Measurements from ENCODE around the gene NDEL1. TPM values are rescaled to one million over a fixed set of nuclear protein-coding genes. Genes with fewer than 3 reads are reported as not detected.

NDEL1 gene
- total and polyA plus RNA-seq, 3 experiments from 2014 or later = 50.6 to 66.6 (median 57.1) TPM

GRCh38 chr17:8419305-8419704 lies 16.4 kb upstream of the NDEL1 start:
- peaks cover 11 to 74% of the 10 kb centered on the region in 2 donors for H3K27me3 Mint-ChIP-seq
- Histone ChIP-seq H3K4me3 (ENCODE audit: low read length) (no peak overlapping the region), H3K9me3 (ENCODE audit: low read length) (no peaks in the 10 kb centered on the region), H3K27ac (ENCODE audit: low read depth, low read length) (no peak overlapping the region), H3K4me1 (ENCODE audit: insufficient read depth, low read length) (no peaks in the 10 kb centered on the region), H3K36me3 (ENCODE audit: insufficient read depth, low read length) (no peaks in the 10 kb centered on the region), H3K27me3 (ENCODE audit: insufficient read depth, low read length, poor library complexity, severe bottlenecking) (peaks cover 12% of the 10 kb centered on the region)
- CTCF ChIA-PET = interaction anchor here (0.8 to 2.0 kb wide), 2 partner anchors 35 to 327 kb away, joined by 3 to 7 read pairs; no protein-coding TSS in a partner anchor
- no peaks in the 10 kb centered on the region for H3K36me3 Mint-ChIP-seq
- H3K4me3 Mint-ChIP-seq = no peak overlapping the region
- no peaks in the 10 kb centered on the region for H3K4me1 Mint-ChIP-seq
- POLR2A ChIA-PET = no interaction called here
- no peak for DNase-seq
- H3K9me3 Mint-ChIP-seq = no peaks in the 10 kb centered on the region
- no peak overlapping the region for H3K27ac Mint-ChIP-seq

GRCh38 chr17:8420041-8420934 lies 15.4 kb upstream of the NDEL1 start:
- H3K9me3 Mint-ChIP-seq = no peaks in the 10 kb centered on the region
- Histone ChIP-seq H3K27ac (ENCODE audit: low read depth, low read length) (peak overlapping the region; percentile 64), H3K4me3 (ENCODE audit: low read length) (no peak overlapping the region), H3K9me3 (ENCODE audit: low read length) (no peaks in the 10 kb centered on the region), H3K27me3 (ENCODE audit: insufficient read depth, low read length, poor library complexity, severe bottlenecking) (peaks cover 12% of the 10 kb centered on the region), H3K4me1 (ENCODE audit: insufficient read depth, low read length) (no peaks in the 10 kb centered on the region), H3K36me3 (ENCODE audit: insufficient read depth, low read length) (no peaks in the 10 kb centered on the region)
- ChIA-PET CTCF (interaction anchor here (0.8 to 2.0 kb wide), 3 partner anchors 10 to 326 kb away, joined by 3 to 7 read pairs (median 4); no protein-coding TSS in a partner anchor), POLR2A (no interaction called here)
- no peaks in the 10 kb centered on the region for H3K4me1 Mint-ChIP-seq
- H3K27me3 Mint-ChIP-seq = peaks cover 9 to 79% of the 10 kb centered on the region in 2 donors
- no peak overlapping the region for H3K27ac Mint-ChIP-seq
- no peak for DNase-seq
- H3K4me3 Mint-ChIP-seq = no peak overlapping the region
- H3K36me3 Mint-ChIP-seq = no peaks in the 10 kb centered on the region

DNA sequence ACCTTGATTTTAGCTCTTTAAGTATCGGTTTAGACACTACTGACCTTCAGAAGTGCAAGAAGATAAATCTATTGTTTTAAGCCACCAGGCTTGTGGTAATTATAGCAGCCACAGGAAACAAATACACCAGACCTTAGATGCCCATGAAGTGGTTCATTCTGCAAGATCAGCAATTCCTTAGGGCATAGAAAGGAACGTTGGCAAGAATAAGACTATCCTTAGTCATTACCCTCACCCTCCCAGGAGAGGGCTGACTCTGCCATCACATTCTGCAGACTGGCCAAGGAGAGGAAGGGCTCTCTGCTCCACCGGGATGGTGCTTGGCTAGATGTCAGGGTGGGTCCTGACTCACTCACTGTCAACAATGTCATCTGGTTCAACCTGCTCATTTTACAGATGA lies 14.1 kb upstream of the NDEL1 start:
- no peaks in the 10 kb centered on the region for H3K9me3 Mint-ChIP-seq
- DNase-seq = no peak

DNA sequence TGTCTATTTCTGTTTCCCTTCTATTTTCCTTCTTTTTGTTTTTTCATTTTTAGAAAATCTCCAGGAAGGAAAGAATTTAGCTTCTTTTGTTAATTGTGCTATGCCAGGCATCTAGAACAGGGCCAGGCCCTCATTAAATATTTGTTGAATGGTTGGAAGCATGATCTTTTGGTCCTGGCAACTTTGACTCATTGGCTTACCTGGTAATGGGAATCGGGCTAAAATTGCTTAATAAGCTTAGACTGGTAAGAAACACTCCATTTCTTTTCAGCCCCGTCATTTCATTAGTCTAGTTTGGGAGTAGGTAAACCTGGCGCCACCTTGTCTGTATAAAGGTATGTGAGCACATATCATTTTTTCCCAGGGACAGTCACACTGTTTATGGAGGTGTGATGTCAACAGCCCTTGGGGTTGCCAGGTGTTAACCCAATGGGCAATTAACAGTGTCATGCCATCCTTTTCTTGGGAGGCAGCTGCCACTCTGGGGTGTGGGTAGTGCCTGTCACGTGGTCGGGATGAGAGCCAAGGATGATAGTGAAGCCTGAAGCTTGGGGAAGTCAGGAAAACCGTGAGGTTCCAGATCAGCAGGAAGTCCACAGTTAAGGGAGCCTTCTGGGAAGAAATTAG lies 9.5 kb upstream of the NDEL1 start:
- Histone ChIP-seq H3K27ac (ENCODE audit: low read depth, low read length) (no peak overlapping the region), H3K36me3 (ENCODE audit: insufficient read depth, low read length) (no peaks in the 10 kb centered on the region), H3K4me3 (ENCODE audit: low read length) (no peak overlapping the region), H3K4me1 (ENCODE audit: insufficient read depth, low read length) (no peaks in the 10 kb centered on the region), H3K9me3 (ENCODE audit: low read length) (no peaks in the 10 kb centered on the region), H3K27me3 (ENCODE audit: insufficient read depth, low read length, poor library complexity, severe bottlenecking) (peaks cover under 1% of the 10 kb centered on the region)
- no peaks in the 10 kb centered on the region for H3K36me3 Mint-ChIP-seq
- ChIA-PET CTCF (interaction anchor here (0.7 to 1.6 kb wide), 2 partner anchors 32 to 320 kb away, joined by 3 to 4 read pairs; no protein-coding TSS in a partner anchor), POLR2A (no interaction called here)
- H3K4me1 Mint-ChIP-seq = no peaks in the 10 kb centered on the region
- H3K4me3 Mint-ChIP-seq = no peak overlapping the region
- H3K27me3 Mint-ChIP-seq = peaks cover 2 to 42% of the 10 kb centered on the region in 2 donors
- no peaks in the 10 kb centered on the region for H3K9me3 Mint-ChIP-seq
- no peak for DNase-seq
- no peak overlapping the region for H3K27ac Mint-ChIP-seq

More for the DNA sequence above, 14.1 kb upstream of the NDEL1 start:
- no peaks in the 10 kb centered on the region for H3K36me3 ChIP-seq (ENCODE audit: insufficient read depth, low read length)
- no peak overlapping the region for H3K4me3 ChIP-seq (ENCODE audit: low read length)
- no peak overlapping the region for H3K27ac ChIP-seq (ENCODE audit: low read depth, low read length)
- no peak overlapping the region for H3K27ac Mint-ChIP-seq
- H3K27me3 ChIP-seq (ENCODE audit: insufficient read depth, low read length, poor library complexity, severe bottlenecking) = peaks cover 12% of the 10 kb centered on the region
- H3K4me3 Mint-ChIP-seq = no peak overlapping the region
- ChIA-PET POLR2A (no interaction called here), CTCF (interaction anchor here (2.0 kb wide), 1 partner anchor 324 kb away, joined by 7 read pairs; no protein-coding TSS in a partner anchor)
- H3K9me3 ChIP-seq (ENCODE audit: low read length) = no peaks in the 10 kb centered on the region
- no peaks in the 10 kb centered on the region for H3K36me3 Mint-ChIP-seq
- H3K27me3 Mint-ChIP-seq = peaks cover 9 to 78% of the 10 kb centered on the region in 2 donors
- no peaks in the 10 kb centered on the region for H3K4me1 Mint-ChIP-seq
- no peaks in the 10 kb centered on the region for H3K4me1 ChIP-seq (ENCODE audit: insufficient read depth, low read length)

GRCh38 chr17:8426802-8427201 lies 8.9 kb upstream of the NDEL1 start:
- H3K36me3 ChIP-seq (ENCODE audit: insufficient read depth, low read length) = no peaks in the 10 kb centered on the region
- H3K27ac ChIP-seq (ENCODE audit: low read depth, low read length) = no peak overlapping the region
- Mint-ChIP-seq H3K4me3 (no peak overlapping the region), H3K9me3 (no peaks in the 10 kb centered on the region), H3K4me1 (no peaks in the 10 kb centered on the region), H3K36me3 (no peaks in the 10 kb centered on the region), H3K27ac (no peak overlapping the region), H3K27me3 (peaks cover 2 to 37% of the 10 kb centered on the region in 2 donors)
- POLR2A ChIA-PET = no interaction called here
- no peak for DNase-seq
- no peaks in the 10 kb centered on the region for H3K27me3 ChIP-seq (ENCODE audit: insufficient read depth, low read length, poor library complexity, severe bottlenecking)
- no peak overlapping the region for H3K4me3 ChIP-seq (ENCODE audit: low read length)
- H3K4me1 ChIP-seq (ENCODE audit: insufficient read depth, low read length) = no peaks in the 10 kb centered on the region
- no peaks in the 10 kb centered on the region for H3K9me3 ChIP-seq (ENCODE audit: low read length)
- CTCF ChIA-PET = interaction anchor here (1.6 kb wide), 1 partner anchor 319 kb away, joined by 4 read pairs; no protein-coding TSS in a partner anchor

DNA sequence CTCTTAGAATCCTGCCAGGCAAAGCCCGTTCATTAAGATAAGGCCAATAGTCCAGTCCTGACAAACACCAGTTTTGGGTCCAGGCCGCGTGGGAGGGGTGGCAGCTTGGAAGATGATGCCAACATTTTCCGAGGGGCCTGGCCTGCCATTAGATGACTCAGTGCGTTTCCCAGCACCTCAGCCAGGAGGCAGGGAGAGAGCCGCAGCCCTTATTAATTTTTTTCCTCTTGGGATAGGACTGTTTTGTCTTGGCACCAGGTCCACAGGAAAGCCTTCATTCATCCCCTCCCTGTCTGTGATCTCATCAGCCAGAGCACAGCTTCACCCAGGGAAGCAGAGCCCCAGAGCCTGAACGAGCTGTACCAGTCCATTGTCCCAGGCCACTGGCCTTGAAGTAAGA lies 4.7 kb upstream of the NDEL1 start:
- Mint-ChIP-seq H3K4me1 (peaks cover 3 to 7% (median 5%) of the 10 kb centered on the region in 3 donors), H3K4me3 (no peak overlapping the region), H3K27me3 (peaks cover 0 to 9% of the 10 kb centered on the region in 2 donors), H3K27ac (no peak overlapping the region), H3K36me3 (peaks cover 0 to 4% (median 0%) of the 10 kb centered on the region in 3 donors), H3K9me3 (no peaks in the 10 kb centered on the region)
- CTCF ChIA-PET = no interaction called here
- Histone ChIP-seq H3K4me1 (ENCODE audit: insufficient read depth, low read length) (no peaks in the 10 kb centered on the region), H3K9me3 (ENCODE audit: low read length) (no peaks in the 10 kb centered on the region), H3K36me3 (ENCODE audit: insufficient read depth, low read length) (no peaks in the 10 kb centered on the region), H3K4me3 (ENCODE audit: low read length) (no peak overlapping the region), H3K27me3 (ENCODE audit: insufficient read depth, low read length, poor library complexity, severe bottlenecking) (no peaks in the 10 kb centered on the region), H3K27ac (ENCODE audit: low read depth, low read length) (no peak overlapping the region)
- no peak for DNase-seq
- POLR2A ChIA-PET = interaction anchor here (1.0 kb wide), 1 partner anchor 47 kb away, joined by 4 read pairs; no protein-coding TSS in a partner anchor

GRCh38 chr17:8436169-8436843 lies 622 bp downstream of the NDEL1 start:
- peak overlapping the region; percentile 92 to 99 (median 97) for H3K4me3 Mint-ChIP-seq
- no peaks in the 10 kb centered on the region for H3K27me3 Mint-ChIP-seq
- peak; percentile 51 to 77 (median 65) for DNase-seq
- peak overlapping the region; percentile 98 for H3K27ac ChIP-seq (ENCODE audit: low read depth, low read length)
- H3K27ac Mint-ChIP-seq = peak overlapping the region; percentile 96 to 100 (median 99)
- H3K36me3 Mint-ChIP-seq = peaks cover 0 to 36% (median 0%) of the 10 kb centered on the region in 3 donors
- POLR2A ChIA-PET = interaction anchor here (1.0 to 2.3 kb wide), 5 partner anchors 40 to 310 kb away, joined by 3 to 11 read pairs (median 6); partner anchors contain the start of gene RPL26
- no peaks in the 10 kb centered on the region for H3K9me3 Mint-ChIP-seq
- H3K36me3 ChIP-seq (ENCODE audit: insufficient read depth, low read length) = no peaks in the 10 kb centered on the region
- H3K4me1 Mint-ChIP-seq = peaks cover 34 to 54% (median 48%) of the 10 kb centered on the region in 3 donors
- peak overlapping the region; percentile 82 for H3K4me3 ChIP-seq (ENCODE audit: low read length)
- no peaks in the 10 kb centered on the region for H3K9me3 ChIP-seq (ENCODE audit: low read length)
- CTCF ChIA-PET = interaction anchor here (0.8 to 1.6 kb wide), 8 partner anchors 26 to 310 kb away, joined by 3 to 8 read pairs (median 4); no protein-coding TSS in a partner anchor
- no peaks in the 10 kb centered on the region for H3K27me3 ChIP-seq (ENCODE audit: insufficient read depth, low read length, poor library complexity, severe bottlenecking)
- peaks cover 36% of the 10 kb centered on the region for H3K4me1 ChIP-seq (ENCODE audit: insufficient read depth, low read length)

Data from CD8-positive, alpha-beta memory T cell (primary cell).